ENCODE measurements around the gene EPHA4.

EPHA4 gene

DNA sequence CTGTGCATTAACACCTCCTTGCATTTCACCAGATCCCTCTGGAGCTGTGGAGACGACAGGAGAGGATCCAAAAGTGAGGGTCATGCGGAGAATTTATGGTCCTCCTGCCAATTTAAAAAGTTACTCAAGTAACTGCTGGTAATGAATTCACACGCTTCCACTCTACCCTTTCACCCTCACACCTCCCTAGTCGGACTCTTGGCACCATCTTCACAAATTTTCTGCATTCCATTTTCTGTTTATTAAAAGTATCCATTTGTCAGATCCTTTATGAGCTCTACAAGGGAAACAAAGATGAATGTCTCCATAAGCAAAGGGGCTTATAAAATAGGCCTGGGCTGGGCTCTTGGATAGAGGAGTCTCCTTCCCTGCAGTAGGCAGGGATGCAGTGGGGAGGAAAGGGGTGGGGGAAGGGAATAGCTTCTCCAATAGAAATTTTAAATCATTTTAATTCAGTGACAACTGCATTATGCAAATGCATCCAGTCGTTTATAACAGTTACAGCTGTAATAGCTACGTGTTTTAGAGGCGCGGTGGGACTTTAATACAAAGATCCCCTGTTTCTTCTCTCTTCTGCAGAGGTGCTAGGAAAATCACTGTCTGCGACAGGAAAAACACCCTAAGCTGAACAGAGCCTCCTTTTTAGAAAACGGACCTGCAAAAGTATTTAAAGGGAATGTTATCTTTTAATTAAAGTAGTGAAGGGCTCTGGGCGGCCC, 132.2 kb downstream of the EPHA4 start:
- no peak for DNase-seq (ENCODE audit: low read depth)

DNA sequence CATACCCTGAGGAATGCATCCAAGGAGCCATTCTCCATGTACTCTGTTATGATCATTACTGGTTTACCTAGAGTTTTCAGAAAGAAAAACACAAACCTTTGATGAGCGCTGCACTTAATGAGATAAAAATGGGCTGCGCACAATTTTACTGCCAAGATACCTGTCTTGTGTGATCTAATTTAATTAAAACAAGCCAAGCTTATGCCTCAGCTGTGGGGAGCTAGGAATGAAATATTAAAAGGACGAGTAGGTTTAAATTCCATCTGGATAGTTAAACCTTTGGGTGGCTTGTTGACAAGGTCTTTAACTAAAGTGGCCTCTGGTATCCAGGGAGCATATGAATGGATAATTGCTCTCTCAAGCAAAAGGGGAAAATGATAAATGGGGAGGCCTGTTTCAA, 135.0 kb downstream of the EPHA4 start:
- DNase-seq (ENCODE audit: low read depth): no peak

DNA sequence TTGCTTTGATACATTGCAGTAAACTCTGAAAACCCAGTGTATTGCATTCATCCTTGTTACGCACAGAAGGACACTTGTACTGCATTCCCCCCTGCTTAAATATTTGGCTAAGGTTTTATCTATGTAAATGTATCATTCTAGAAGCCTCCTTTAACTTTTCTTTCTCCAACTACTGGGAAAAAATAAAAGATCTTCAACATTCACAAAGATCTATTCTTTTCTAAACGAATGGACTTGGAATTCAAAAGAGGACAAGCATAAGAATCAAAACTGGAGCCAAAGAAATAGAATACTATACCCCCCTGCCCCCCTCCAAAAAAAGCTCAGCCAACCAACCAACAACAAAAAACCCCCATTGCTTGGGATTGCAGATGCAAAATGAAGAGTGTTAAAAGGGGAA, 136.9 kb downstream of the EPHA4 start:
- DNase-seq (ENCODE audit: low read depth): no peak

DNA sequence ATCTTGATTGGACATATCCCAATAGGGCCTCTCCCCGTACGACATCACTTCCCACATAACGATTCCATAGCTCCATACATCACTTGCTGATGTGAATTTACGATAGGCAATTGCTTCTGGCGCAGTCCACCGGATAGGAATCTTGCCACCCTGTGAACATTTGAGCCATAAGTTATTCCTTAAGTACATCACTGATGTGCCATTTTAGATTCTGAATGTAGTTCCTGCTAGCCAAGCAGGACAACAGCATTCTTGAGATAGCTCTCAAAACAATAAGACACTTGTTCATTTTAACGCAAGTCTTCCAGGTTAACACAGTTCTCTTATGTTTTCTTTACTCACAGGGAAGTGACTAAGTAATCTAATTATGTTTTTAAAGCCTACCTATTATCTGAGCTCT, 138.0 kb downstream of the EPHA4 start:
- DNase-seq (ENCODE audit: low read depth): no peak

DNA sequence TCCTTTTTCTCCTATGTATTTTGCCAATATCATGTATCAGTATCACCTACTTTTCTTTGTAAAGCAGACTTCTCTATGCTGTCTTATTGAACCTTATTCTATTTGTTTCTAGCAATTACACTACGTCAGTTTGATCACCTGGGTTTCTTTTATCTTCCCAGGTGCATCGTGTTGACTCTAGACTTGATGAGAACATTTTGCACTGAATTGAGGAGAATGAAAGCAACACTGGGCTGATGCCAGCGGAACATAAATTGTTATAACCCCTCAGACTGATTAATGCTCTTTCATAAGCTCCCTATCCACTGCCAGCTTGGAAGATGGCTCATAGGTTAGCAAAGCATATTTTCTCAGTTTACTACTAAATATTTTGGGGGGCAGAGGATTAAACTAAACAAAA, 140.6 kb downstream of the EPHA4 start:
- DNase-seq (ENCODE audit: low read depth): no peak

DNA sequence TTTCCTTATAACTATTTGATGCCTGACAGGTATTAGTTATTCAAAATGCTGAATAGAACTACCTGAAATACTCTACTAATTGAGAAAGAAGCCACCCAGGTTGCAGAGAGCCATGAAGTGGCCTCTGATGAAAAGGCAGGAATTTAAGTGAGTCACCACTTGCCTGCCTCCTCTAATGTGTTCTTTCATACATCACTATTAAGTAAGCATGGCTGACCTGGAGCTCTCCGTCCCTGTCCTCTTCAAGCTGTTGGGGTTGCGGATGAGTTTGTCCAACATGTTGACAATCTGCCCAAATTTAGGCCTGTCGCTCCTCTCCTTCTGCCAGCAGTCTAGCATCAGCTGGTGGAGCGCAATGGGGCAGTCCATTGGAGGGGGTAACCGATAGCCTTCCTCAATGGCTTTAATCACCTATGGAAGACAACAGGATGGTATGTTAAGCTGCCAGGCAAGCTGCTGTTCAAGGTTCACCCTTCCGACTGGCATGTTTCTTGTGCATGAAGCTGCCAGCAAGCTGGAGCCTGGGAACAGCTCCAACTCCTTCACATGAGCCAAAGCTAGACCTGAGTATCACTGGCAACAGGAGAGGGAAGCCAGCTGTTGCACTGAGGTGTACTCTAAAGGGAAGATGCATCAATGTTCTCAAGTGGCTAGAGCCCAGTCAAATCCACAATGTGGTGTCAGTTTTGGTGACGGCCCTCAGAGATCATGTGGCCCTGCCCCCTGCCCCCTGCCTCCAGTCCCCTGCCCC, 142.2 kb downstream of the EPHA4 start:
- DNase-seq (ENCODE audit: low read depth): no peak

DNA sequence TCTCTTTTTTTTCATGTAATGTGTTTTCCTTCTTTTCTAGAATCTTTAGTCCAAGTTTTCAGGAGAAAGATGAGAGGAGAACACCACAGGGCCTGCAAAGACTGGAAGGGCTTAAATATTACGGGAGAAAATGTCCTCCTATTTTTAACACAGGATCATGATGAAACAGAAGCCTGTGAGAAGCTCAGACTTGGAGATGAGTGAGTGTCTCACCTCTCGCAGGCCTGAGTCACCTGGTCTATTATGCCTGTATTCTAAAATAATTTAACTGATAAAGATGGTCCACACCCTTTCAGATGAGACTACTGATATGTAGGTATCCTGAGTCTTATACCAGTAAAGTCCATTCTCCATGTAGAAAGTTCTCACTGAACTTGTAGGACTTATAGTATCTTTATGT, 143.2 kb downstream of the EPHA4 start:
- no peak for DNase-seq (ENCODE audit: low read depth)

DNA sequence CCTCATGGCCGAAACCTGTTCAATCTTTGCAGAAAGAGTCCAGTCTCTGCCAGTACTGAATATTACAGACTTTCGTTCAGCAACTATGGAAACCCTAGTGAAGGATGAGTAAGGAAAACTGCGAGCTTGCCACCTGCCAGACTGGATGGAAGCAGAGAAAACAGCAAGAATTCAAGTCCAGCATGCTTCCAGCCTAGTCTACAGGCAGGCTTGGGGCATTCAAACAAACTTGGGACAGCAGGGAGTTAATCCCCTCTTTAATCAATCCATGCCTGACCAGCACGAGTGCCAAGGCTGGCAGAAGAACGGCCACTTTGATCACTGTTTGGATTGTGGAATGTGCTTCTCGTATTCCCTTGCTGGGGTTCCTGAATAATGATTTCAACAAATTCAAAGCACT, 145.2 kb downstream of the EPHA4 start:
- no peak for DNase-seq (ENCODE audit: low read depth)

DNA sequence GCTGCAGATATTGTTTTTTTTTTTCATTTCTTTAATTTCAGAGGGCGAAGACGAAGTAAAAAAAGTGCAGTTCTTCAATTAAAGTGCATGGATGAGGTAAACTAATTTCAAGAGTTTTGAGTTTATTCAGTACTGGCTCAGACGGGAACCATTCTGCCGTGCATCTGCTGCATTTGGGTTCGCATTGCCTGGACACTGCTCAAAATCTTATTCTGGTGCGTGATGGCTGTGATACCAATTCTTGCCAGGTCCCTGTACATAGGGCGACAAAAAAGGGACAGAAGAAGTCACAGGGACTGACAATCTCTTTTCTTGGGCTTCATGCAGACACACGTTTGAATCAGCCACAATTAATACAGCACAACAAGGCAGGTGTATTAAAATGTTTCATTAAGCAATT, 146.2 kb downstream of the EPHA4 start:
- DNase-seq (ENCODE audit: low read depth): no peak

DNA sequence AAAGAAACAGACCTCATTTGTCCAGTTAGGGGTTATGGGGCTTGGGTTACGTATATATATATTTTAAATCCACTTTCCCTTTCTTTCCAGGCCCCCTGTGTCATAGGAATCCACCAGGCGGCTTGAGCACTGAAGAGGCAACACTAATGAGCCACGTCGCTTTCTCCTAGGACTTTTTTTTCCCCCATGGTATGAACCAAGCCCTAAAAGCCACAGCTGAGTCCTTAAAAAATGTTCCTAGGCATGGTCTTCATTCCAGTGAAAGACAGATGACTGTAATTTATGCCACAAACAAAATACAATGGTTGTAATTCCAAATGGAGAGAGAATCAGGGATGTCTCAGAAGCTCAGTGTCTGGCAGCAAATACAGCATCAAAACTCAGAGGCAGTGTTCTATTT, 146.8 kb downstream of the EPHA4 start:
- no peak for DNase-seq (ENCODE audit: low read depth)

DNA sequence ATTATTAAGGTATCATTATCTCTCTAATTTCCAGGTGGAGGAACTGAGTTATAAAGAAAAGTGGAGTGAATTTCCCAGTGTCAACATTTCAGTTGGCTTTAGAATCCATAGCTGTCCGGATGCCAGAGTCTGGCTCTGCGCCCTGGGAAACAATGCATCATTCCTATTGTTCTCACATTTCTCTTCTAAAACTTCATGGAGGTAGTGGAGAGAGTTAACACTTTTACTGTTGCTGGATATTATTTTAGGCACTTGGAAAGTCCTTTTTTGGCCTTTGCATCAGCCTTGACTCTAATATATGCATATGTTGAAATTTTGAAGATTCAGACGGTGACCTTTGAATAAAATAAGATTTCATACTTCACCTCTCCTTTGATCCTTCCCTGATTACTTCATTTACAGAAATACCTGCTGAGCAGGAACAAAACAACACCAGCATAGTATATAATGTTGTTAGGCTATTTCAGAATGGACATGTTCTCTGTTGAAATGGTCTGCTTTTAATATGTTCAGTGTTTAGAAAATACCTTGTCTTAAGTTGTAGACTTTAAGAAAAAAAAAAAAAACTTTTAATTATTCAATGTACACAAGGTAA, 148.8 kb downstream of the EPHA4 start:
- DNase-seq (ENCODE audit: low read depth): no peak

DNA sequence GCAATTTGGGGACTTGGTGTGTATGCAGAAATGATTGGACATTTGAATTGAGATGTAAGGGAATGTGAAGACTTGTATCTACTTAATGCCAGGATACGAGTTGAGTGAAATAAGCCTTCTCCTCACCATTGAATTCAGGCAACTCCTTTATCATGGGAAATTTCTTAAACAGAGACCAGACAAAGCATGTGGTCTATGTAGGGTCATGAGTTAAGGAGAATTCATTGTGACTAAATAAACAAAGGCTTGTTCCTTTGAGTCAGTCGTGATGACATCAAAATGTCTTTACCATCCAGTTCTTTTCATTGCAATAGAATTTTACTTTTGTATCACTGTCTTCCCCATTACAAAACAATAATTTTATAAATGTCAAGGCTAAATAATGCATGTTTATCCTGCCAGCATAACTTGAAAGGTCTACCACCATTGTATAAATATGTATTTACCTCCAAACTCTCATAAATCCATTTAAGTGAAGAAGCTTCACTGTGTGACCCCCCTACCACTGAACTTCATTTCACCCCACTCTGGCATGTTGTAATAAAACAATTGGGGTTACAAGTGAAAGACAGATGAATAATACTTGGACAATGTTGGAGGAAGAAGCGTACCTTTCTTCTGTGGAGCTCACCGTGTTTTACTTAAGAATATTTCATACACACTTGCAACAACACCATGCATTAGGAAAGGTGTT, 149.4 kb downstream of the EPHA4 start:
- no peak for DNase-seq (ENCODE audit: low read depth)

DNA sequence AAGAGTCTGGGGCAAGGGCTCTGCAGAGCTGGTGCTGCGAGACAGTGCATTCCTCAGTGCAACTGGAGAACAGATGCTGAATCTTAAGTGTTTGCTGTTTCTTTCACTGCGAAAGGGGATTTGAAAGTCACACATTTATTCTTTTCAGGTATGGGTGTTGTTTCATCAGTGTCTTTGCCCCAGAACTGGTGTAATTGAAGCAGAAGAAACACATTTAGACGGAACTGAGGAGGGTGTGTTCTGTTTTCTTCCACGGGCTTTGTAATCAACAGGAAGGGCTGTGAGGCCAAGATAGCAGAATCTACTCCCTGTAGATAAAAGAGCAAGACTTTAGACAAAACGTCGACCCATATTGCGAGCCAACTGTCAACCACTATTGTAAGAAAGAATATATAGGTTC, 151.9 kb downstream of the EPHA4 start:
- DNase-seq (ENCODE audit: low read depth): no peak

DNA sequence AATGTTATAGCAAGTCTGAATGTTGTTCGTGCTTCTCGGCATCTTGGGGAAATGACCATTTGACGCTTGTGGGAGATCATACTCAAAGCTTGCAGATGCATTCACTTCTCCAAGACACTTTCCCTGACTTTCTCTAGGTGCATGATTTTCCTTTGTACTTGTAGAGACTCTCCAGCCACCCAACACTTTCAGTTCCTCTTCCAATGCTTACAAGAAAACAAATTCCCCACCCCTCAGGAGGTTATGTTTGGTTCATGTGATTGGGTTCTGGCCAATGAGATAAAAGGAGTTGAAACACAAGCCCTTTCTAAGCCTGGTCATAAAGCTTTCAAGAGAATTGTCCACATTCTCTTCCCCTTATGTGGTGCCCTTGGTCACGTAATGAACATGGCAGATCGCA, 156.3 kb downstream of the EPHA4 start:
- no peak for DNase-seq (ENCODE audit: low read depth)

DNA sequence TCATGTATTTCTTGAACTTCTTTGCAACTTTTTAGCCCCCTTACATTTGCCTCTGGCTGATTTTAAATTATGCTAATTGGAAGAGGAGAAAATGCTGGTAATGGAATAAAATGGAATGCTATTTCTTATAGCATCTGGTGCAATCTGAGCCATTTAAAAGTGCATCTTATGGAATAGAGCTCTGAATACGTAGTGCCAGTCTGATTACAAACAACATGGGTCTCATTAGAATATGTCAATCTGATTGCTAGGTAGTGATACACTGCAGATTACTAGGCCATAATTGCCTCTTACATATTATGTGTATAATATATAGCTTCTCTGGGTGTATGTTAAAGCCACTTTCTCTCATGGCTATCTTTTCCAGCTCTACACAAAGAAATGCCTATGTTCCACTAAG, 159.1 kb downstream of the EPHA4 start:
- DNase-seq (ENCODE audit: low read depth): no peak

DNA sequence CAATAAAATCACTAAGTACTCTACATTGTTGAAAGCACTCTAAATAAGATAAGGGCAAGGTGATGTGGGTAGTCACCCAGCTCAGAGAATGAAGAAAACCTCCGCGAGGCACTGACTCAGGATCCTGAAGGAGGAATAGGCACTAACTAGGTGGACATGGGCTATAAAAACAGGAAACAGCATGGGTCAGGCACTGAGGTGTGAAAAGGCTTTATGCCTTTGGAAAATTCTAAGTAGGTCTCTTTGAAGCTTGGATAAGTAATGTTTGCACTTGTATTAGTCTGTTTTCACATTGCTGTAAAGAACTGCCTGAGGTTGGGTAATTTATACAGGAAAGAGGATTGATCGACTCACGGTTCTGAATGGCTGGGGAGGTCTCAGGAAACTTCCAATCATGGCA, 161.6 kb downstream of the EPHA4 start:
- no peak for DNase-seq (ENCODE audit: low read depth)

DNA sequence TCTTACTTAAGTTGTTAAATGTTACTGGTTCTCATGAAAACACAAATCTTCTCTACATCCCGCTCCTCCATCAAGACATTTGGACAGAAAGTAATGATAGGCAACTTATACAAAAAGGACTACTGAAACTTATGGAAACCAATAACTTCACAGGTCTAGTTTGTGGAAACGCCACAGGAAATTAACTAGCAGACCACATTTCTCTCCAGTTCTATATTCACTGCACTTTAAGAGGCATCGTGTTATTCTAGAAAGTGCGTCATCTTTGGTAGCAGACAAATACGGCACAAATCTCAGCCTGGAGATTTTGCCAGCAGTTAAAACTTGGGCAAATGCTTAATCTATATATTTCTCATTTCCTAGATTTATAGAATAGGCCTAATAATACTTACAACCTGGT, 164.3 kb downstream of the EPHA4 start:
- no peak for DNase-seq (ENCODE audit: low read depth)

DNA sequence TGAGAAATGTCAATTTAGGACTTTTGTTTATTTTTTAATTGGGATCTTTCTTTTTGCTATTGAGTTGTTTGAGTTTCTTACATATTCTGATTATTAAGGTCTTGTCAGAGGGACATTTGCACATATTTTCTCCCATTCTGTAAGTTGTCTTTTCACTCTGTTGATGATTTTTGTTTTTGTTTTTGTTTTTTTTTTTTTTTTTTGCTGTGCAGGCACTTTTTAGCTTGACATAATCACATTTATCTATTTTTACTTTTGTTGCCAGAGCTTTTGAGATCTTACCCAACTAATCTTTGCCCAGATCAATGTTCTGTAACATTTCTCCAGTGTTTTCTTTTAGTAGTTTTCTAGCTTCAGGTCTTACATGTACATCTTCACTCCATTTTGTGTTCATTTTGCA, 166.6 kb downstream of the EPHA4 start:
- DNase-seq (ENCODE audit: low read depth): no peak

DNA sequence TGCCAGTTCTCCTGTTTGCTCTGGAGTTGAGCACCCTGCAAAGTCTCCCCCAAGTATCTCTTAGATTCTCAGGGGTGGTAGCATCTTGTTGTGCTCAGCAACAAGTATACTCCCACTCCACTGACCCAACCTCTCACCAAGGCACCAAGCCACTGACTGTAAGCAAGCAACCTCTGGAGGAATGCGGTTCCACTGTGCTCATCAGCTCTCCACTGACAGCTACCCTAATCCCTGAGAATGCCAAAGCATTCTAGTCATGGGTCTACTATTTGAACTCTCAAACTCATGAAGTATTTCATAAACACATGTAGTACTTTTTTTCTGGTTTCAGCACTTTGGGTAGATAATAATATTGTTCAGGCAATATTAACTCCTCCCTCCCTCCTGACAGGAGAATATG, 170.0 kb downstream of the EPHA4 start:
- peak; percentile 32 for DNase-seq (ENCODE audit: low read depth)

DNA sequence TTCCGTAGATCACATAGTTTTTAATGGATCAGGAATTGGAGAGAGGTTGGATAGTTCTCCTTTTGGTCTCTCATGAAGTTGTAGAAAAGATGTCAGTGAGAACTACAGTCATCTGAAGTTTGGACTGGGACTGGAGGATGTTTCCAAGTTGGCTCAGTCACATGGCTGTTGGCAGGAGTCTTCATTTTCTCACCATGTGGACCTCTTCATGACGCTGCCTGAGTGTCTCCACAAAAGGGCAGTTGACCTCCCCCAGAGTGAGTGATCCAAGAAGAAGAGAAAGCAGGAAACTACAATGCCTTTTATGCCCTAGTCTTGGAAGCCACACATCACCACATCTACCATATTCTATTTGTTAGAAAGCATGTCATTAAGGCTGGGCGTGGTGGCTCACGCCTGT, 171.7 kb downstream of the EPHA4 start:
- DNase-seq (ENCODE audit: low read depth): no peak

DNA sequence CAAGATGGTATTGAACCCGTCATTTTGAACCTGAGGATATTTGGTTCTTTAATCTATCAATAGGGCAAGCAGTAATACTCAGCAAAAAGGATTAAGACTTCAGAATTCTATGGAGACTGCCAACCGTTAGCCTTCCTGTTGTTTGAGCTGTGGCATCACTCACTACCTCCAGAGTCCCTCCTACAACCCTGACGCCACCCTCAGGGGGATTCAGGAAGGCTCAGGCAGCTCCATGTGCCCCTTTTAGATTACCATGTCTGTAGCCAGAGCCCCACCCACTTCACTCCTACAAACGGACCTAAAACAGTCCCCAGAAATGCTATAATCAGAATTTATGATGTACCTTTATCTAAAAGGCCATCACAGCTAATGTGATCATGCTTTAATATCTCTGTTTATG, 172.9 kb downstream of the EPHA4 start:
- DNase-seq (ENCODE audit: low read depth): no peak

DNA sequence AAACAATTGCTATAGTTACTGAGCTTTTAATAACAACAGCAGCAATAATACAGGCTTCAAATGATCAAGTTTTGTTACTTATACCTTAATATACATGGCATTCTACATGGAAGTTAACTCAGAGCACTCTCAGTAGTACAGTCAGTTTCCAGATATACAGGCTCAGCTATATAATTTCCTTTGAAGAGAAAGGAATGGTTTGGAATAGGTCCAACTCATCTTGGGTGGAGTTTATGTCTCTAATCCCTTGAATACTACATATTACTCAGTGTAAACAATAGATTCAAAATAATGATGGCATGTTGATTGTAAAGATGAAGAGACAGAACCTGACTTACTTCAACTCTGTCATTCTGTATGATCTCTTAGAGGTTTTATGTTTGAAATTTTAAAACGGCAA, 174.9 kb downstream of the EPHA4 start:
- no peak for DNase-seq (ENCODE audit: low read depth)

All from GM04504 (cell line).